COLO668 (cell line): ENCODE results near the gene PLEKHH3.
"Not testable (repeated sequence)": the region's sequence is repeated elsewhere in the genome, so short reads cannot be mapped to it uniquely, and the experiment has no call there.

Source experiments
- DNase-seq: peaks from one replicate; lab custom pipeline; 2025; ENCODE audit not compliant: unreplicated experiment; lab: John Stamatoyannopoulos, UW

The PLEKHH3 gene

DNA sequence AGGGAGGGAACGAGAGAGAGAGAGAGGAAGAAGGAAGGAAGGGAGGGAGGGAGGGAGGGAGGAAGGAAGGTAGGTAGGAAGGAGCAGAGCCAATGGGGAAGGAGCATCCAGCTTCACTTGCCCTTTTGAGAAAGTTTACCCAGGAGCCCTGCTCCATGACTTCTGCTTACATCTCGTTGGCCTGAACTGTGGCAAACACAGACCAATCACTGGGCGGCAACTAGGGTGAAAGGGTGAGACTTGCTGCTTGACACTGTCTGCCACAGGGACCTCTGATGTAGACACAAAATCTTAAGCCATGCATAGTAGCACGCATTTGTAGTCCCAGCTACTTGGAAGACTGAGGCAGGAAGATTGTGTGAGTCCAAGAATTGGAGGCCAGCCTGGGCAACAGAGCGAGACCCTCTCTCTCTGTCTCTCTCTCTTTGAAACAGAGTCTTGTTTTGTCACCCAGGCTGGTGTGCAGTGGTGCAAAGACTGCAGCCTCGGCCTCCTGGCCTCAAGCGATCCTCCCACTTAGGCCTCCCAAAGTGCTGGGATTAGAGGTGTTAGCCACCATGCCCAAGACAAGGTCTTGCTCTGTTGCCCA is 37.2 kb downstream of the PLEKHH3 start:
- DNase-seq = no peak

DNA sequence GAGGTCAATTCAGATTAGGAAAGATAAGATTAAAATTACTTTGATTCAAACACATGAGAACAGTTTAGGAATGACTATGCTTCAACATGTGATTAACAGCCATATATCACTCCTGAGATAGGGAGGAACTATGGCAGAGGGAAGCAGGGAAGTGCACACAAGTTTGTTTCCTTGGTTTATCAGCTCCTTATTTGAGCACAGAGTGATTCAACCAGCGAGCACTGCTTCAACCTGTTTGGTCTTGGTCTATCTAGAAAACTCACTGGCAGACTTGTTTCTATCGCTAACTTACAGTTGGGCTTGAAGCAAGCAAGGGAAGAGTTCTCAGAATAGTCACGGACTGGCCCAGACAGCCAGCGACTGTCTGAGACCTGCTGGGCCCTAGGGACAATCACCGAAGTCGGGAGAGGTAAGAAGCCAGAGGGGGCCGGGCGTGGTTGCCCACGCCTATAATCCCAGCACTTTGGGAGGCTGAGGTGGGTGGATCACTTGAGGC is 43.8 kb downstream of the PLEKHH3 start:
- no peak for DNase-seq

DNA sequence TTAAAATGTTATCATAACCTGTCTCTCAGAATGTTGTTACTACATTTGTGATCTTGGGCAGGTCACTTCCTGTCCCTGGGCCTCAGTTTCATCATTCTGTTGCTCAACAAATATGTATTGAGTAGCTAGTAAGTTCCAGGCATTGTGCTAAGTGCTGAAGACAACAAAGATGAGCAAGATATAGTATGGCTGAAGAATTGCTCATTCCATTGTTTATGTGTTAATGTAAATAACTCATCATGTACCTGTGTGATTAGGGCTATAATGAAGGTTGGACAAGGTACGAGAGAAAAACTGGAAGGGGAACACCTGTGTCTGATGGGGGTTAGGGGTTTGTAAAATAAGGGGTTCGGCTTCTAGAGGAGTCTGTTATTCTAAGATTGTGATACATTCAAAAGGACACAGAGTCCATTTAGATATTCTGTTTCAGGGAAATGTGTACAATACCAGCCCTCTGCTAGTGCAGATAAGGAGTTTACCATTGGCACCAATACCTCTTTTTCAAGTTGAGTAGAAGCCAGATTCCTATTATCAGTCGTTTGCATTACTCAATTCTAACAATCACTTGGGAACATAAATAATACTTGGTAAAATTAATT is 47.3 kb downstream of the PLEKHH3 start:
- DNase-seq = no peak

DNA sequence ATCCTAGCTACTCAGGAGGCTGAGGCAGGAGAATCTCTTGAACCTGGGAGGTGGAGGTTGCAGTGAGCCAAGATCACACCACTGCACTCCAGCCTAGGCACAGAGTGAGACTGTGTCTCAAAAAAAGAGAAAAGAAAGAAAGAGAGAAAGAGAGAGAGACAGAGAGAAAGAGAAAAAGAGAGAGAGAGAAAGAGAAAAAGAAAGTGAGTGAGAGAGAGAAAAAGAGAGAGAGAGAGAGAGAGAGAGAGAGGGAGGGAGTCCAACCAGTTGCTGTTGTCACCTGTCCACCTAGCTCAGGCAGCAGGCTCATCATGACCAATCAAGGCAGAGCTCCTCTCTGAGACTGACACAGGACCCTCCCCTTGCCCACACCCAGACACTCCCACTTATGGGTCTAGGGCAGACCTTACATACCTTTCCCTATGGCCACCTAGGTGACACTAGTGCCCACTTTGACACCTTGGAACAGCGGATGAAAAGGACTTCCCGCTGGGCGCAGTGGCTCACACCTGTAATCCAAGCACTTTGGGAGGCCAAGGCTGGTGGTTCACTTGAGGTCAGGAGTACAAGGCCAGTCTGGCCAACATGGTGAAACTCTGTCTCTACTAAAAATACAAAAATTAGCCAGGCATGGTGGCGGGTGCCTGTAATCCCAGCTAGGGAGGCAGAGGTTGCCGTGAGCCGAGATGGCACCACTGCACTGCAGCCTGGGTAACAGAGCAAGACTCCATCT is 49.6 kb downstream of the PLEKHH3 start:
- DNase-seq = not testable (repeated sequence)

DNA sequence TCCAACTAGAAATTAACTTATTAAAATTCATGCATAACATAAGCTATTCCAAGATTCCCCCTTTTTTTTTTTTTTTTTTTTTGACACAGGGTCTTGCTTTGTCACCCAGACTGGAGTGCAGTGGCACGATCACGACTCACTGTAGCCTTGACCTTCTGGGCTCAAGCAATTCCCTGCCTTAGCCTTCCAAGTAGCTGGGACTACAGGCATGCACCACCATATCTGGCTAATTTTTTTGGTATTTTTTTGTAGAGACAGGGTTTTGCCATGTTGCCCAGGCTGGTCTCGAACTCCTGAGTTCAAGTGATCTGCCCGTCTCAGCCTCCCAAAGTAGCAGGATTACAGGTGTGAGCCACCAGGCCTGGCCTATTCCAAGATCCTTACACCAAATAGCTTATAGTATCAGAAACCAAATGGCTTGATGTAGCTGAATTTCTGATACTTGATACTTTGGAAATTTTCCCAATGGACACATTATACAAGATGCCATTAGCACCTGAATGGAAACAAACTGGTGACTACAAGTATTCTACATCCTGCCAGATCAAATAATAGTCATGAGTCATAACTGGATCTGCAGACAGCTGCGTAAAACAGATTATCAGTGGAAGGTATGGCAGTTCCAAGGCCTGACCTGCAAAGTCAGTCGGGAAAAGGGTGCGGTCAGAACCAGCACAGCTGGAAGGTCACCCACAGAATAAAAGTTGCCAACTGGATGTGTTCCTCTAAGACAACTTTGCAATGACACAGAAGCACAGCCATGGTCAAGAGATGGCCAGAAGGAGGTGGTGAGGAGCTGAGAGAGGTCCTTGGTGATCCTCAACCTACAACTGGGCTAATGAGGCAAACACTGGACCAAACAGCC is 52.8 kb downstream of the PLEKHH3 start:
- DNase-seq = peak; percentile 31

DNA sequence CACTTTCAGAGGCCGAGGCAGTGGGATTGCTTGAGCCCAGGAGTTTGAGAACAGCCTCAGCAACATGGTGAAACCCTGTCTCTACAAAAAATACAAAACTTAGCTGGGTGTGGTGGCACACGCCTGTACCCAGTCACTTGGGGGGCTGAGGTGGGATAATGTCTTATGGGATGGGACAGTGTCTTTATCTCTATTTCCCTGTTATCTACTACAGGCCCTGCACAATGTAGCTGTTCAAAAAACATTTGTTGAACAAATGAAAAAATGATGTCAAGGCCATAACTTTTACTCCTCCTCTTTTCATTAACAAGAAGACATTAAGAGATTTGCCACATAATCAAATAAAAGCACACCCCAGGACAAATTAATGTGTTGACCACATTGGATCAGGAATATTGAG is 53.5 kb downstream of the PLEKHH3 start:
- no peak for DNase-seq

DNA sequence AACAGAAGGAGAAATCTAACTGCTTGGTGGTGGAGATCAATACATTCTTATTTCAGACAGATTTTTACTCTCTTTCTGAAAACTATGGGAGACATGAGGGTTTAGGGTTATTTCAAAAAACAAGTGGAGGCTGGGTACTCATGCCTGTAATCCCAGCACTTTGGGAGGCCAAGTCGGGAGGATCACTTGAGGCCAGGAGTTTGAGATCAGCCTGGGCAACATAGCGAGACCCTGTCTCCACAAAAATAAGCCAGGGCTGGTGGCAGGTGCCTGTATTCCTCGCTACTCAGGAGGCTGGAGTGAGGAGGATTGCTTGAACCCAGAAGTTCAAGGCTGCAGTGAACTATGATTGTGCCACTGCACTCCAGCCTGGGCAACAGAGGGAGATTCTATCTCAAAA is 54.8 kb downstream of the PLEKHH3 start:
- not testable (repeated sequence) for DNase-seq

DNA sequence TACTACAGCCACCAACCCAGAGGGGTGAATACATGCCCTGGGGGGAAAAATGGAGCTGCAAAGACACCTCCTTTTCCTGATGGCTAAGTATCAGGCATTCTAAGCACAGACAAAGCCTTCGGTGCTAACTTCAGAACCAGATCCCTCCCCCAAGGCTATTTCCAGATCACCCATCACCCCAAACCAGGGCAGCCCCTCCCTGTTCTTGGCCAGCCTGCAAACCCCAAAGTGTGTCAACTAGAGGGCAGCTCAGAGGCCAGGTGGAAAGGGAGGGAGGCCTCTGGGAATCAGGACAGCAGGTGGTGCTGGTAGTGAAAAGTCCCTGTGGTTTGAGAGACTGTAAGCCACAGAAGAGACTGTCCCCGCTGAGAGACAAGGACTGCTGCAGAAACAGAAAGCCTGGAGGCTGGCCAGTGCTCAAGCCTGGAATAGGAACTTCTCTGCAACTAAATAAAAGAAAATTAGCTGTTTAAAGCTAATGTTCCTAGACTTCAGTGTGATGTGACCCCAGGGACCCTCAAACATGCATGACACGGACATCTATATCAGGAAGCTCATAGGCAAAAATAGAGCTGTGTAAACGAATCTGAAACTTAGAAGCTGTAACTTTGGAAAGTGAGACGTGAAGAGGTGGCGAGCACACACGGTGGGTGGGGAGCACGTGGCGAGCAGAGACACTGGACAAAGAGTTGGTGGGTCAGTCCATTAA is 58.2 kb downstream of the PLEKHH3 start:
- DNase-seq = peak; percentile 58

DNA sequence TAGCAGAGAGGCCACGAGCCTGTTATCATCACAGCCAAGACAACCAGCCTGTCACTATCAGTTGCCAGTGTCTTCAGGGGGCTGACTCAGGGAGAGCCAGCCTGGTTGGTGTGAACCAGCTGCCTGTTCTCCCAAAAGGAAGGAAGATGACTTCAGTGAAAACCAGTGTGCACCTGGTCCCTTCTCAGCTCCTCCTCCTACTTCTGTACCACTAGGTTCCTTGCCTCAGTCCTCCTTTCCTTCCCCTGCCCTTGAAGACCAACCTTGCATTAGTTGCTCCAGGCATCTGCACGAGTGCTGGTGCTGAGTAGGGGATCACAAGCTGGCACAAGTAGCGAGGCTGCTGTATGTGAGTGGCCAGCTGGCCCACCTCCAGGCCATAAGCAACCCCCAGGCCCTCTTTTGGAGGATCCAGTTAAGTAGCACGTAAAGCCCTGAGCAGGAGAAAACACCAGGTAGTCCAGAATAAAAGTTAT is 58.8 kb downstream of the PLEKHH3 start:
- DNase-seq = no peak
